HEK293 (cell line): Measurements from ENCODE around the gene PNPLA3.

Experiments used
- ZNF26 ChIP-seq: fragments of 450-650 bp; formaldehyde crosslinking; IDR thresholded peaks from 2 replicates; pipeline ENCODE4 v1.5.1; 2016; ENCODE audit warnings: missing biosample characterization, missing genetic modification characterization
- ZNF362 ChIP-seq: fragments of 450-650 bp; formaldehyde crosslinking; IDR thresholded peaks from 2 replicates; pipeline ENCODE4 v1.5.1; 2016; ENCODE audit warnings: missing biosample characterization, missing genetic modification characterization

- no peak for TF ChIP-seq ZNF362 (tag by site-specific recombination)
- no peak for TF ChIP-seq ZNF26 (tag by site-specific recombination)
Observed at GRCh38 chr22:43941449-43941848, 17.8 kb downstream of the PNPLA3 start.
